Activated T-helper 2 cell treated with anti-CD3 and anti-CD28 coated beads, Interferon-gamma antibody, Interleukin-2, Interleukin-4, amounts not matched to agents 10 μg/mL and 5 μg/mL and 100 μg/mL, durations not matched to agents 14 hours and 24 hours and 36 hours (primary cell): Measurements from ENCODE around the gene DKKL1. TPM values are rescaled to one million over a fixed set of nuclear protein-coding genes. Genes with fewer than 3 reads are reported as not detected.

Experiments
- DNase-seq: peaks from one replicate; pipeline ENCODE4 v3.0.0; 2021; ENCODE audit warnings: low spot score
- H3K27ac Mint-ChIP-seq: one replicate; pipeline ENCODE4 v1.8.0; 2021; ENCODE audit warnings: mixed read lengths
- H3K27me3 Mint-ChIP-seq: one replicate; pipeline ENCODE4 v1.8.0; 2021; ENCODE audit warnings: low read depth, mixed read lengths
- H3K36me3 Mint-ChIP-seq: one replicate; pipeline ENCODE4 v1.8.0; 2021; ENCODE audit warnings: low read depth, mixed read lengths
- H3K4me1 Mint-ChIP-seq: one replicate; pipeline ENCODE4 v1.8.0; 2021; ENCODE audit warnings: low read depth, mixed read lengths
- H3K4me3 Mint-ChIP-seq: one replicate; pipeline ENCODE4 v1.8.0; 2021; ENCODE audit warnings: low read depth, mild to moderate bottlenecking, moderate library complexity, mixed read lengths
- H3K9me3 Mint-ChIP-seq: one replicate; pipeline ENCODE4 v1.8.0; 2021; ENCODE audit warnings: mixed read lengths
- intact Hi-C: fragments of 100-400 bp; cut with micrococcal nuclease; formaldehyde crosslinking; loops from one replicate; pipeline ENCODE4 v1.15.1; 2023
- total RNA-seq: library from RNA; stranded (reverse); gene quantifications from 2 replicates; pipeline ENCODE4 v1.2.3, GENCODE V29; 2022

DKKL1 gene
- total RNA-seq, 1 donor from 2014 or later, result not detected

DNA sequence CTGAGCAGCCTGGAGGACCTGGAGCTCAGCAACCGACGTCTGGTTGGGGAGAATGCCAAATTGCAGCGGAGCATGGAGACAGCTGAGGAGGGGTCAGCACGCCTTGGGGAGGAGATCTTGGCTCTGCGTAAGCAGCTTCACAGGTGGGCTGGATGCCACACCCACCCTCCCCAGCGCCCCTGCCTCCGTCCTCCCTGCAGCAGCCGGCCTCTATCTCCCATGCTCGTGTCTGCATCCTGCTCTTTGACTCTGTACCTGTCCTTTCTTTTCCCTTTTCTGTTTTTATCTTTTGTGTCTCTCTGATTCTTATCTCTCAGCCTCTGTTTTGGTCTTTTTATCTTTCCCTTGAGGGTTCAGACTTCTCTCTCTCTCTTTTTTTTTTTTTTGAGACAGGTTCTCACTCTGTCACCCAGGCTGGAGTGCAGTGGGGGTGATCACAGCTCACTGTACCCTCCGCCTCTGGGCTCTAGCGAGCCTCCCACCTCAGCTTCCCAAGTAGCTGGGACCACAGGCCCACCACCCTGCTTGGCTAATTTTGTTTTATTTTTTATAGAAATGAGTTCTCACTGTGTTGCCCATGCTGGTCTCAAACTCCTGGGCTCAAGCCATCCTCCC lies 34.4 kb downstream of the DKKL1 start:
- intact Hi-C loops, result no loop called here
- Mint-ChIP-seq H3K36me3 (no peaks in the 10 kb centered on the region), H3K4me1 (peaks cover 16% of the 10 kb centered on the region), H3K27ac (no peak overlapping the region), H3K27me3 (peaks cover 9% of the 10 kb centered on the region), H3K9me3 (no peaks in the 10 kb centered on the region), H3K4me3 (no peak overlapping the region)
- no peak for DNase-seq

DNA sequence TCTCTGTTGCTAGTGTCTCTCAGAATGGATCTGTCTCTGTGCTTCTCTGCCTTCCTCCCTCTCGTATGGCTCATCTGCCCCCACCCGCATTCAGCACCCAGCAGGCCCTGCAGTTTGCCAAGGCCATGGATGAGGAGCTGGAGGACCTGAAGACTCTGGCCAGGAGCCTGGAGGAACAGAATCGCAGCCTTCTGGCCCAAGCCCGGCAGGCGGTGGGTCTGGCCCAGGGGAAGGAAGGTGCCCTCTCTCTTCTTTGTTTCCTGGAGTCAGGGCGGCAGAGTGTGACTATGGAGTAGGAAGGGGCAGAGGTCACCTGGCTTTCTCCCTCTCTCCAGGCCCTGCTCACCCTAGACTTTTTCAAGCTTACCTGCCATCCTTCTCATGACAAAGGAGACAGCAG lies 35.3 kb downstream of the DKKL1 start:
- DNase-seq, result no peak
- Mint-ChIP-seq H3K9me3 (no peaks in the 10 kb centered on the region), H3K36me3 (no peaks in the 10 kb centered on the region), H3K27me3 (peaks cover 9% of the 10 kb centered on the region), H3K27ac (no peak overlapping the region), H3K4me3 (no peak overlapping the region), H3K4me1 (peaks cover 16% of the 10 kb centered on the region)
- intact Hi-C loops, result no loop called here

DNA sequence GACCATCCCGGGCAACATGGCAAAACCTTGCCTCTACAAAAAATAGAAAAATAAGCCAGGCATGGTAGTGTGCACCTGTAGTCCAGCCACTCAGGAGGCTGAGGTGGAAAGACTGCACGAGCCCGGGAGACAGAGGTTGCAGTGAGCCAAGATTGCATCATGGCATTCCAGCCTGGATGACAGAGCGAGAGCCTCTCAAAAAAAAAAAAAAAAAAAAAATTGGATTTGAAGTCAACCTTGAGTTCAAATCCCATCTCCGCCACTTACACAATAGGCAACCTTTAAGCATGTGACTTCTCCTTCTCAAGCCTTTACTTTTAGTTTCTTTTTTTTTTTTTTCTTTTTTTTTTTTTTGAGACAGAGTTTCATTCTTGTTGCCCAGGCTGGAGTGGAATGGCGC lies 36.4 kb downstream of the DKKL1 start:
- H3K27ac Mint-ChIP-seq, result no peak overlapping the region
- DNase-seq, result no peak
- H3K4me3 Mint-ChIP-seq, result no peak overlapping the region
- H3K9me3 Mint-ChIP-seq, result no peaks in the 10 kb centered on the region
- peaks cover 9% of the 10 kb centered on the region for H3K27me3 Mint-ChIP-seq
- no peaks in the 10 kb centered on the region for H3K36me3 Mint-ChIP-seq
- peaks cover 19% of the 10 kb centered on the region for H3K4me1 Mint-ChIP-seq
- intact Hi-C loops, result no loop called here

DNA sequence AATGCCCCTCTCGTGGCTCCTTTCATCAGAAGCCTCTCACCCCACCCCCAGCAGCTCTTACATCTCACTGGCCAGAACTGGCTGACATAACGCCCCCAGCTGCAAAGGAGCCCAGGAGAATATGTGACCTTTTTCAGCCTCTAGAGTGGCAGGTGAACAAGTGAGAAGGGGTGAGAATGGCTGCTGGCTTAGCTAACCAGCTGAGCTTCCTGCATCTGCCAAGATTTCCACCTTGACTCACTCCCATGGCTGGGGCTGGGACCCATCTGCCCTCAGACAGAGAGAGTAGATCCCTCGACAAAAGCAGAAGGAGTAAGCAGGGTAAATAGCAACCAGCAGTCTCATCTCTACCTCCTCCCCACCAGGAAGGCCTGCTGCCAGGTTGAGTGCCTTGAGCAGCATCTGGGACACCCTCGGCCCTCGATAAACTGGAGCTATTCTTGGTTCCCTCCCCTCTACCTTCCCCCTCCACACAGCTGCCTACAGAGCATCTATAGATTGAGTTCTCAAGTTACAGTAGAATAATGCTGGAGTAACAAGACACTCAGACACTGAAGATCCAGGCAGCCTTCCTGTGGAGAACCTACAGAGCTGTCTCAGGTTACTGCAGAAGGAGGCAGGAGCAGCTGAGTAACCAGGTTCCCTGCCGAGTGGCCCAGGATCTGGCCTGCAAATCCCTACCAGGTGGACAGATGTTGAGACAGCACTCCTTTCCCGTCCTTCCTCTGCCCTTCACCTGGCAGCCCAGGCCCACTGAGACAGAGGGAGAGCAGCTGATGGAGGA lies 39.9 kb downstream of the DKKL1 start:
- intact Hi-C loops, result no loop called here
- peaks cover 26% of the 10 kb centered on the region for H3K4me1 Mint-ChIP-seq

DNA sequence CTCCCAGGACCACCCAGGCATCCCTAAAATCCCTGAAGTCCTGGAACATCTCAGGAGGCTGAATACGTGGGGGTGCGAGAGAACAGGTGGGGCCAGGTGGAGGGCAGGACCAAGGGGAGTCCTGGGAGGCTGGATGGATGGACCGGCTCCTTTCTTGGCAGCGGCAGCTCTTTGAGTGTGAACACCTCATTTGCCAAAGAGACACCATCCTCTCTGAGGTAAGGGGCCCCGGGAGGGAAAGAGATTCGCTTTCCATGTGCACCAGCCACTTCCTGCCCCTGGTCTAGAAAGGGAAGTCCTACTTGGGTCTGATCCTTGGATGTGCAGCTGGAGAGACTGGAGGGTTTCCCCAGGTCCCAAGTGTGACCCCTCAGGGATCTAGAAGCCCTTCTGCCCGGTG lies 43.4 kb downstream of the DKKL1 start:
- no peaks in the 10 kb centered on the region for H3K9me3 Mint-ChIP-seq
- DNase-seq, result no peak
- intact Hi-C loops, result no loop called here
- no peak overlapping the region for H3K4me3 Mint-ChIP-seq
- no peaks in the 10 kb centered on the region for H3K27me3 Mint-ChIP-seq
- peaks cover 49% of the 10 kb centered on the region for H3K4me1 Mint-ChIP-seq
- H3K27ac Mint-ChIP-seq, result no peak overlapping the region
- no peaks in the 10 kb centered on the region for H3K36me3 Mint-ChIP-seq

More for the DNA sequence above, 39.9 kb downstream of the DKKL1 start:
- Mint-ChIP-seq H3K36me3 (no peaks in the 10 kb centered on the region), H3K27me3 (peaks cover 2% of the 10 kb centered on the region), H3K27ac (no peak overlapping the region), H3K9me3 (no peaks in the 10 kb centered on the region), H3K4me3 (no peak overlapping the region)
- DNase-seq, result no peak

DNA sequence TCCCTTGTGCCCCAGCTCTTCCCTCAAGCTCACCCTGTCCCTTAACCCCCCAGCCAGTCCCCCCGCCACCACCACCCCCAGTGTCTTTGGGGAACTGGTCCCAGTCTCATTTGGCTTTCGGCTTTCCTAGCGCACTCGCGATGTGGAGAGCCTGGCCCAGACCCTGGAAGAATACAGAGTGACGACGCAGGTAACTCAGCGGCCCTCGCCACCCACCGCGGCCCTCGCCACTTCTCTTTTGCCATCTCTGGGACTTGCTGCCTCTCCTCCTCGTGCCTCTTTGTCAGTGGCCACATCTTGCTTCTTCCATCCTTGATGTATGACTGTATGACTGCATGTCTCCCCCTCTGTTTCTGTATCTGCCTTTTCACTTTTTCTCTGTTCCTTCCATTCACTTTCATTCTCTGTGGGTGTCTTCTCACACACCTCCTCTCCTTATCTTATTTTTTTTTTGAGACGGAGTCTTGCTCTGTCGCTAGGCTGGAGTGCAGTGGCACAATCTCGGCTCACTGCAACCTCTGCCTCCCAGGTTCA lies 43.9 kb downstream of the DKKL1 start:
- Mint-ChIP-seq H3K27ac (no peak overlapping the region), H3K36me3 (no peaks in the 10 kb centered on the region), H3K4me3 (no peak overlapping the region), H3K9me3 (no peaks in the 10 kb centered on the region), H3K4me1 (peaks cover 51% of the 10 kb centered on the region), H3K27me3 (no peaks in the 10 kb centered on the region)
- intact Hi-C loops, result no loop called here
- no peak for DNase-seq

DNA sequence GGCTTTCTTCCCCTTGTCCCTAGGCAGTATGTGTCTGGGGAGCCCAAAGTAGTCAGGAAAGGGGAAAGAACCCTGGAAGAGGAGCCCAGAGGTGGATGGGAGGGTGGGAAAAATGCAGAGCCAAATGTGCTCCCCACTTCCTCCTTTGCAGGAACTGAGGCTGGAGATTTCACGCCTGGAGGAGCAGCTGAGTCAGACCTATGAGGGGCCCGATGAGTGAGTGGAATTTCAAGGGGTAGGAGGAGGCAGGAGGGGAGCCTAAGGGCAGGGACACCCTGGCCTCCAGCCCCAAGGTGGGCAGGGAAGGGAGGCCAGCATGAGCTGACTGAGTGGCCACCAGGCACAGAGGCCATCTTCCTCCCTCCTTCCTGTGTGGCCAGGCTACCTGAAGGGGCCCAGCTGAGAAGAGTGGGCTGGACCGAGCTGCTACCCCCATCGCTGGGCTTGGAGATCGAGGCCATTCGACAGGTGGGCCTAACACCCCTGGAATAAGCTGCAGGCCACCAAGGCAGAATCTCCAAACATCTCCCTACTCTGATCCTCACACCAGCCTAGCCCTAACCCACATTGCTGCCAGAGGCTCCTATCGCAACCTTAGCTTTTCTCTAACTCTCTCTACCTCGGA lies 45.3 kb downstream of the DKKL1 start:
- no peaks in the 10 kb centered on the region for H3K27me3 Mint-ChIP-seq
- no peaks in the 10 kb centered on the region for H3K36me3 Mint-ChIP-seq
- peak overlapping the region; percentile 78 for H3K27ac Mint-ChIP-seq
- H3K4me1 Mint-ChIP-seq, result peaks cover 51% of the 10 kb centered on the region
- intact Hi-C loops, result no loop called here
- peak overlapping the region; percentile 47 for H3K4me3 Mint-ChIP-seq
- no peaks in the 10 kb centered on the region for H3K9me3 Mint-ChIP-seq
- no peak for DNase-seq

DNA sequence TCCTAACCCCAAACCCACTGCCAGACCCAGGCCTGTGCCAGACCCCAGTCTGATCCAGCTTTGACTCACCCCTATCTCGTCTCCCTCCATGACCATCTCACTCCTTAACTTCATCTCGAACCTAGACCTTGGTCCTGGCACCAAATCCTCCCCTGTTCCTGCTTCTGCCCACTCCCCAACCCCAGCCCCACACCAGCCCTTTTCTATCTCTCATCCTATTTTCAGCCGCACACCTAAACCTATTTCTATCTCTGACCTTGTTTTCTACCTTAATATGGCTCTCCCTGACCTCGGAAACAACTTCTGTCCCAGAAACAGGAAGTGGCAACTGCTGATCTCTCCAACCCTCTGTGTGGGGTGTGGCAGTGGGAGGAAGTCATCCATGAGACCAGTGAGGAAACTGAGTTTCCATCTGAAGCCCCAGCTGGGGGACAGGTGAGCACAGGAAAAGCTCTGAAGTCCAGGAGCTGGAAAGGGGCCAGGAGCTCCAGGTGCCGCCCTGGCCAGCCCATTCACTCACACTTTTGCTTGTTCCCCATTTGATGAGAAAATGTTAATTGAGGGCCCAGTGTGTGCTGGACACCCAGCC lies 45.9 kb downstream of the DKKL1 start:
- H3K27me3 Mint-ChIP-seq, result no peaks in the 10 kb centered on the region
- H3K4me3 Mint-ChIP-seq, result peak overlapping the region; percentile 47
- no peak for DNase-seq
- intact Hi-C loops, result no loop called here
- peak overlapping the region; percentile 78 for H3K27ac Mint-ChIP-seq
- no peaks in the 10 kb centered on the region for H3K9me3 Mint-ChIP-seq
- H3K4me1 Mint-ChIP-seq, result peaks cover 51% of the 10 kb centered on the region
- no peaks in the 10 kb centered on the region for H3K36me3 Mint-ChIP-seq

DNA sequence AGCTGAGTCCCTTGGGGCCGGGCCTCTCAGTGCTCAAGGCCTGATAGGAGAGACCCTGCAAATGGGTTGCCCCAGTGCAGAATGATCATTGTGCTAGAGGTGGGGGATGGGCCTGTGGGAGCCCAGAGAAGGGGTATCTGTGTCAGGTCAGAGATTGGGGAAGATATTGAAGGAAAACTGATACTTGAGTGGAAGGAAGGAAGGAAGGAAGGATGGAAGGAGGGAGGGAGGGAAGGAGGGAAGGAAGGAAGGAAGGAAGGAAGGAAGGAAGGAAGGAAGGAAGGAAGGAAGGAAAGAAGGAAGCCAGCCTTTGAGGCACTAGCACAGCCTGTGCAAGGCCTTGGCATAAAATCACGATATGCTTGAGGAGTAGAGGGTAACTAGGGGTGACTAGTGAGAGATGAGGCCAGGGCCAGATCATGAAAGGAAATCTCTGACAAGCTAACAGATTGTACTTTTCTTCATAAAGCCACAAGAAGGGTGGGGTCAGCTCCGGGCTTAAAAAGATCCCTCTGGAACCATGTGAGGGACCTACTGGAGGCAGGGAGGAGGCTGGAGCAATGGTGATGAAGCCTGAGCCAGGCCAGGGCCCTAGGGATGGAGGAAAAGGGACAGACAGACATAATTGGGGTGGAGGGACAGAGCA lies 48.1 kb downstream of the DKKL1 start:
- Mint-ChIP-seq H3K9me3 (no peaks in the 10 kb centered on the region), H3K4me1 (peaks cover 48% of the 10 kb centered on the region), H3K4me3 (no peak overlapping the region), H3K27me3 (peaks cover 2% of the 10 kb centered on the region), H3K27ac (no peak overlapping the region), H3K36me3 (no peaks in the 10 kb centered on the region)
- intact Hi-C loops, result no loop called here
- DNase-seq, result no peak

DNA sequence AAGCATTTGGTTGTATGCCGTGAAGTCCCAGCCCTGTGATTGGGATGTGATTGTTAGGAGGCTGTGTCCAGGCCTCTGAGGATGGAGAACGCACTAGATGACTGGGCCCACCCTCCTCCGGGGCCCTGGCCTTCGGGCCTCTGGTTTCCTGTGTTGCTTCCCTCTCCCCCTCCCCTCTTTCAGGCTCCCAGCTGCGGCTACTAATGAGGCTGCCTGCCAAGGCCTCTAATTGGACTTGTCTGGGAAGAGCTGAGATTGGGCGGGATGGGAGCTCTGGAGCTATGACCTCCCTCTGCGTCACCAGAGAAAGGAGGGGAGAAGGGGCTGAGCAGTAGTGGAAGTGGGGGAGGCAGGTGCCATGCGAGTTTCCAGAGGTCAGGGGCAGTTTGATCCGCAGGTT lies 49.7 kb downstream of the DKKL1 start:
- Mint-ChIP-seq H3K4me3 (no peak overlapping the region), H3K36me3 (no peaks in the 10 kb centered on the region), H3K27ac (no peak overlapping the region), H3K4me1 (peaks cover 37% of the 10 kb centered on the region), H3K27me3 (peaks cover 10% of the 10 kb centered on the region), H3K9me3 (no peaks in the 10 kb centered on the region)
- intact Hi-C loops, result no loop called here
- no peak for DNase-seq

DNA sequence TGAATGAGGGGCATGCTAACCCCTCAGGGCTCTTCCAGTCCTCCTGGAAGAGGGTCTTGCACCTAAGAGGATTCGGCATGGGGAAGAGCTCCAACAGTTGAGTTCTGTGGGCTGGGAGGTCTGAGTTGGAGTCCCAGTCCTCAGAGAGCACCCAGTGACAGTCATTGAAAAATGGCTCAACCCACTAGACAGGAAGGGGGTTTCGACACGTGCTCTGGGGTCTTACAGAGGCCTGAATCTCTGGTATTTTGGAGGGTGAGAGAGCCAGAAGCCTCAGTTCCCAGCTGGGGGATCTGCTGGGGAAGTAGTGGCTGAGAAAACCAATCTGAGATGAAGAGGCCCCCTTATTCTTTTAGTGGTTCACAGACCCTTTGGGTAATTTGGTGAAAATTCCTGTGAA lies 50.6 kb downstream of the DKKL1 start:
- Mint-ChIP-seq H3K4me1 (peaks cover 29% of the 10 kb centered on the region), H3K4me3 (no peak overlapping the region), H3K36me3 (no peaks in the 10 kb centered on the region), H3K9me3 (no peaks in the 10 kb centered on the region), H3K27ac (no peak overlapping the region), H3K27me3 (peaks cover 18% of the 10 kb centered on the region)
- intact Hi-C loops, result no loop called here
- no peak for DNase-seq

DNA sequence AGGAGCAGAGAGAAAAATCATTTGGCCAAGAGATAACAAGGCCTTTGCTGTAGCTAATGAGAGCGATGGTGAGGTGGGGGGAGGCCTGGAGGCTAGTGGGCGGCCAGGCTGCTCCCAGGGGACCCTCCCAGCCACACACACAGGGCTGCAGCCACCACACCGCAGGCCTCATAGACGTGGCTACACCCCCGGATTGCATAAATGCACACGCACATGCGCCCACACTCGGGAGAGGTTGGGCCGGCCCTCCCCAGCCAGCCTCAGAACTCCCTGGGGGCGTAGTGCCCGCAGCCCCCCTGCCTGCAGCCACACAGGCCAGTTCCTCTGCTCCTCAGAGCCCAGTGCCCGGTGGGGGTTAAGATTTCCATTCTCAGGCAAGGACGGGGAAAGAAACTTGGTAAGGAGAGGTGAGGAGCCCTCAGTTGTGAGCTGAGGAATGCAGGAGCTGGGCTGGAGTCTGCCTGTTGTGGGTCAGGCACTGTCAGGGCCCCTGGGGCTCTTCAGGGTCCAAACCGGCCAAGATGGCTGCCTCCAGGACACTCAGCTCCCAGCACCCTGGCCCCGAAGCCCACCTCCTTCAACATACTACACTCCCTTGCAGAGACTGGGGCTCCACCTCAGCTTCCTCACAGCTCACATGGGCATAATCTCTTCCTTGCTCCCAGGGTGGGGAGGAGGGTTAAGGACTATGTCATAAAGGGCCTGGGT lies 51.6 kb downstream of the DKKL1 start:
- Mint-ChIP-seq H3K4me3 (no peak overlapping the region), H3K9me3 (no peaks in the 10 kb centered on the region), H3K27me3 (peaks cover 28% of the 10 kb centered on the region), H3K36me3 (no peaks in the 10 kb centered on the region), H3K4me1 (peaks cover 19% of the 10 kb centered on the region), H3K27ac (no peak overlapping the region)
- intact Hi-C loops, result no loop called here
- no peak for DNase-seq
